Type B pancreatic cell (in vitro differentiated cells): ENCODE results near the gene HOXB6. TPM values are rescaled to one million over a fixed set of nuclear protein-coding genes. Genes with fewer than 3 reads are reported as not detected.
A peak's percentile ranks its signal among the peaks of the same experiment; 100 is the strongest.

Source experiments
- DNase-seq: peaks from one replicate; pipeline ENCODE4 v3.0.0; 2021; ENCODE audit warnings: mixed read lengths; ENCODE audit not compliant: unreplicated experiment; ENCODE audit errors: extremely low spot score
- H3K27ac Mint-ChIP-seq: 2 replicates; pipeline ENCODE4 v1.8.0; 2021; ENCODE audit warnings: mild to moderate bottlenecking, mixed read lengths
- H3K27me3 Mint-ChIP-seq: 2 replicates; pipeline ENCODE4 v1.8.0; 2021; ENCODE audit warnings: mixed read lengths
- H3K36me3 Mint-ChIP-seq: 2 replicates; pipeline ENCODE4 v1.8.0; 2021; ENCODE audit warnings: mixed read lengths
- H3K4me1 Mint-ChIP-seq: one replicate; pipeline ENCODE4 v1.8.0; 2021; ENCODE audit warnings: mixed read lengths; ENCODE audit not compliant: unreplicated experiment
- H3K4me3 Mint-ChIP-seq: 2 replicates; pipeline ENCODE4 v1.8.0; 2021; ENCODE audit warnings: mild to moderate bottlenecking, mixed read lengths
- H3K9me3 Mint-ChIP-seq: 2 replicates; pipeline ENCODE4 v1.8.0; 2021; ENCODE audit warnings: mixed read lengths
- CTCF ChIP-seq: fragments of 200-600 bp; sonication (generic); conservative IDR thresholded peaks from 2 replicates; pipeline ENCODE4 v1.5.0; 2021; ENCODE audit warnings: antibody characterized with exemption, mild to moderate bottlenecking
- total RNA-seq: library from RNA; stranded (reverse); gene quantifications from 2 replicates; pipeline ENCODE4 v1.2.1, GENCODE V29; 2021; ENCODE audit warnings: low replicate concordance

HOXB6 gene
- total RNA-seq, 1 donor from 2014 or later = 20.3 TPM

- Mint-ChIP-seq H3K27ac (peak overlapping the region; percentile 94), H3K4me3 (peak overlapping the region; percentile 92), H3K9me3 (no peaks in the 10 kb centered on the region), H3K4me1 (peaks cover 34% of the 10 kb centered on the region), H3K27me3 (peaks cover 99% of the 10 kb centered on the region), H3K36me3 (no peaks in the 10 kb centered on the region)
- TF ChIP-seq CTCF = no peak
- DNase-seq = no peak
These were observed 12.9 kb upstream of the HOXB6 start for GRCh38 chr17:48617471-48618255.

GRCh38 chr17:48616717-48617470 is 12.1 kb upstream of the HOXB6 start:
- no peaks in the 10 kb centered on the region for H3K36me3 Mint-ChIP-seq
- H3K9me3 Mint-ChIP-seq = no peaks in the 10 kb centered on the region
- TF ChIP-seq CTCF = no peak
- H3K27ac Mint-ChIP-seq = peak overlapping the region; percentile 48
- DNase-seq = no peak
- peak overlapping the region; percentile 92 for H3K4me3 Mint-ChIP-seq
- peaks cover 97% of the 10 kb centered on the region for H3K27me3 Mint-ChIP-seq
- H3K4me1 Mint-ChIP-seq = peaks cover 39% of the 10 kb centered on the region

GRCh38 chr17:48615963-48616716 is 11.4 kb upstream of the HOXB6 start:
- no peak for TF ChIP-seq CTCF
- no peak for DNase-seq
- Mint-ChIP-seq H3K4me3 (peak overlapping the region; percentile 92), H3K9me3 (no peaks in the 10 kb centered on the region), H3K27ac (peak overlapping the region; percentile 58), H3K36me3 (no peaks in the 10 kb centered on the region), H3K4me1 (peaks cover 37% of the 10 kb centered on the region), H3K27me3 (peaks cover 96% of the 10 kb centered on the region)

GRCh38 chr17:48615047-48615962 is 10.5 kb upstream of the HOXB6 start, which contains the start of gene HOXB8:
Gene HOXB8 (minus strand): TSS chr17:48615292. CDS start chr17:48614704, 588 bp downstream.
- no peaks in the 10 kb centered on the region for H3K9me3 Mint-ChIP-seq
- H3K27ac Mint-ChIP-seq = peak within 1 kb of the TSS; percentile 58
- peaks cover 41% of the 10 kb centered on the region for H3K4me1 Mint-ChIP-seq
- no peak for DNase-seq
- peak within 1 kb of the TSS; percentile 92 for H3K4me3 Mint-ChIP-seq
- peaks cover 94% of the 10 kb centered on the region for H3K27me3 Mint-ChIP-seq
- no peaks in the 10 kb centered on the region for H3K36me3 Mint-ChIP-seq
- no peak for TF ChIP-seq CTCF
